ENCODE data around the gene SLC10A1. TPM values are rescaled to one million over a fixed set of nuclear protein-coding genes. Genes with fewer than 3 reads are reported as not detected.

Gene SLC10A1
- total RNA-seq, 1 experiment from 2014 or later, result not detected

GRCh38 chr14:69808919-69809808 is 12.1 kb upstream of the SLC10A1 start:
- Histone ChIP-seq H3K36me3 (ENCODE audit: control insufficient read depth in 1 of 2, insufficient read depth in 2 of 2, low read length in 2 of 2) (no peaks in the 10 kb centered on the region), H3K27ac (ENCODE audit: low read depth, low read length) (no peak overlapping the region), H3K9me2 (ENCODE audit: insufficient read depth) (no peaks in the 10 kb centered on the region), H3K79me2 (ENCODE audit: insufficient read depth, low read length) (no peaks in the 10 kb centered on the region), H3K9me3 (ENCODE audit: control insufficient read depth in 1 of 2, insufficient read depth in 1 of 2, low read depth in 1 of 2, low read length in 2 of 2) (no peaks in the 10 kb centered on the region), H4K20me1 (ENCODE audit: insufficient read depth) (no peaks in the 10 kb centered on the region), H3K4me1 (ENCODE audit: control insufficient read depth in 1 of 2, insufficient read depth in 2 of 2, low read length in 2 of 2) (no peaks in the 10 kb centered on the region), H2AFZ (ENCODE audit: low read depth, low read length, poor library complexity, severe bottlenecking) (no peak overlapping the region), H3K4me2 (ENCODE audit: low read length) (no peak overlapping the region), H3K9ac (ENCODE audit: low read length) (no peak overlapping the region), H3K4me3 (replicated peaks in 1 of 2; ENCODE audit: low read depth in 1 of 2, low read length in 2 of 2) (no peak overlapping the region), H3K27me3 (ENCODE audit: insufficient read depth, low read length) (peaks cover 9% of the 10 kb centered on the region)
- ATAC-seq, result no peak
- ChIA-PET POLR2A (no interaction called here), RAD21 (ENCODE audit: low non-redundant PET in 1 of 2, low total read pairs in 2 of 2, uncharacterized antibody in 2 of 2, unreplicated experiment in 2 of 2) (no interaction called here), CTCF (interaction anchor here (0.6 kb wide), 1 partner anchor 229 kb away, joined by 3 read pairs; no protein-coding TSS in a partner anchor)
- DNase-seq (ENCODE audit: low read depth, low spot score), result no peak
- intact Hi-C loops (cut with micrococcal nuclease), result no loop called here
- BruUV-seq (replicated peaks), result no TSS peak
- no peak for TF ChIP-seq ZNF274 (IDR thresholded peaks at IDR 0.05; ENCODE audit: low read depth, low read length)
- TF ChIP-seq YY1 (IDR thresholded peaks at IDR 0.05; ENCODE audit: extremely low read depth, insufficient replicate concordance, low read depth, low read length), result no peak
- TF ChIP-seq, protein P1, sequence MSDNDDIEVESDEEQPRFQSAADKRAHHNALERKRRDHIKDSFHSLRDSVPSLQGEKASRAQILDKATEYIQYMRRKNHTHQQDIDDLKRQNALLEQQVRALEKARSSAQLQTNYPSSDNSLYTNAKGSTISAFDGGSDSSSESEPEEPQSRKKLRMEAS (IDR thresholded peaks at IDR 0.05), result no peak
- no peak for TF ChIP-seq POLR2AphosphoS5 (IDR thresholded peaks at IDR 0.05; ENCODE audit: low read depth, low read length)
- no peak for TF ChIP-seq POLR2A (IDR thresholded peaks at IDR 0.05; ENCODE audit: borderline replicate concordance, extremely low read depth, insufficient read depth, insufficient read length)
- no peak for TF ChIP-seq FOSL1 (IDR thresholded peaks at IDR 0.05; ENCODE audit: low read depth)
- TF ChIP-seq, protein P2, sequence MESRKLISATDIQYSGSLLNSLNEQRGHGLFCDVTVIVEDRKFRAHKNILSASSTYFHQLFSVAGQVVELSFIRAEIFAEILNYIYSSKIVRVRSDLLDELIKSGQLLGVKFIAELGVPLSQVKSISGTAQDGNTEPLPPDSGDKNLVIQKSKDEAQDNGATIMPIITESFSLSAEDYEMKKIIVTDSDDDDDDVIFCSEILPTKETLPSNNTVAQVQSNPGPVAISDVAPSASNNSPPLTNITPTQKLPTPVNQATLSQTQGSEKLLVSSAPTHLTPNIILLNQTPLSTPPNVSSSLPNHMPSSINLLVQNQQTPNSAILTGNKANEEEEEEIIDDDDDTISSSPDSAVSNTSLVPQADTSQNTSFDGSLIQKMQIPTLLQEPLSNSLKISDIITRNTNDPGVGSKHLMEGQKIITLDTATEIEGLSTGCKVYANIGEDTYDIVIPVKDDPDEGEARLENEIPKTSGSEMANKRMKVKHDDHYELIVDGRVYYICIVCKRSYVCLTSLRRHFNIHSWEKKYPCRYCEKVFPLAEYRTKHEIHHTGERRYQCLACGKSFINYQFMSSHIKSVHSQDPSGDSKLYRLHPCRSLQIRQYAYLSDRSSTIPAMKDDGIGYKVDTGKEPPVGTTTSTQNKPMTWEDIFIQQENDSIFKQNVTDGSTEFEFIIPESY (IDR thresholded peaks at IDR 0.05; ENCODE audit: extremely low read depth, insufficient replicate concordance, low read length), result no peak
- TF ChIP-seq, protein P3, sequence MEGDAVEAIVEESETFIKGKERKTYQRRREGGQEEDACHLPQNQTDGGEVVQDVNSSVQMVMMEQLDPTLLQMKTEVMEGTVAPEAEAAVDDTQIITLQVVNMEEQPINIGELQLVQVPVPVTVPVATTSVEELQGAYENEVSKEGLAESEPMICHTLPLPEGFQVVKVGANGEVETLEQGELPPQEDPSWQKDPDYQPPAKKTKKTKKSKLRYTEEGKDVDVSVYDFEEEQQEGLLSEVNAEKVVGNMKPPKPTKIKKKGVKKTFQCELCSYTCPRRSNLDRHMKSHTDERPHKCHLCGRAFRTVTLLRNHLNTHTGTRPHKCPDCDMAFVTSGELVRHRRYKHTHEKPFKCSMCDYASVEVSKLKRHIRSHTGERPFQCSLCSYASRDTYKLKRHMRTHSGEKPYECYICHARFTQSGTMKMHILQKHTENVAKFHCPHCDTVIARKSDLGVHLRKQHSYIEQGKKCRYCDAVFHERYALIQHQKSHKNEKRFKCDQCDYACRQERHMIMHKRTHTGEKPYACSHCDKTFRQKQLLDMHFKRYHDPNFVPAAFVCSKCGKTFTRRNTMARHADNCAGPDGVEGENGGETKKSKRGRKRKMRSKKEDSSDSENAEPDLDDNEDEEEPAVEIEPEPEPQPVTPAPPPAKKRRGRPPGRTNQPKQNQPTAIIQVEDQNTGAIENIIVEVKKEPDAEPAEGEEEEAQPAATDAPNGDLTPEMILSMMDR (IDR thresholded peaks at IDR 0.05 in 2 of 3, conservative IDR thresholded peaks at IDR 0.05 in 1 of 3; ENCODE audit: borderline replicate concordance in 1 of 3, insufficient read depth in 1 of 3, low read depth in 2 of 3, low read length in 2 of 3), result no peak

All from HCT116 (cell line).